HepG2 (cell line): ENCODE results near the gene HOXD9. TPM values are rescaled to one million over a fixed set of nuclear protein-coding genes. Genes with fewer than 3 reads are reported as not detected.

Experiments
- ATAC-seq: fragments of 200-7000 bp; cut with Tn5 transposase; 3 replicates; pipeline ENCODE4 v1.9.1; 2020; ENCODE audit warnings: mild to moderate bottlenecking, moderate library complexity
- BruUV-seq: library from RNA; stranded (reverse); fragments of 400-500 nt; replicated peaks from 2 replicates; lab custom pipeline; 2021; lab: Mats Ljungman, UMichigan
- CTCF ChIA-PET: fragments of 300-600 bp; formaldehyde crosslinking; extraction: SDS; loops from one replicate; lab custom pipeline; 2021; ENCODE audit warnings: low total read pairs, inconsistent platforms, low intra/inter-chr PET ratio; lab: Yijun Ruan, JAX
- POLR2A ChIA-PET: fragments of 350-600 bp; sonication (Branson Sonifier 250); formaldehyde crosslinking; loops from one replicate; lab custom pipeline; 2020; ENCODE audit warnings: antibody characterized with exemption, inconsistent platforms; lab: Yijun Ruan, JAX
- DNase-seq: peaks from one replicate; pipeline ENCODE4 v3.0.0-alpha.2; 2015; ENCODE audit warnings: low spot score
- FAIRE-seq: peaks from 3 replicates; lab custom pipeline; 2011; peaks lifted over from hg19 to GRCh38; lab: Jason Lieb, UNC
- H2AFZ ChIP-seq: one replicate; pipeline ENCODE4 v1.6.1; 2011; ENCODE audit warnings: low read length, inconsistent platforms
- H3K27ac ChIP-seq: fragments of 300-600 bp; 3 replicates; pipeline ENCODE4 v1.8.0; 2011; ENCODE audit warnings: mixed run types, mild to moderate bottlenecking, mixed read lengths, low read length, inconsistent platforms; ENCODE audit not compliant: insufficient read depth; ENCODE audit errors: extremely low read length
- H3K27me3 ChIP-seq, 2 experiments: fragments of 200-600 bp in 1 of 2; 2 replicates in 1 of 2; 3 replicates in 1 of 2; pipeline versions ENCODE4 v1.6.0 to v1.8.0; 2011; ENCODE audit warnings: low read length in 2 of 2, mild to moderate bottlenecking in 2 of 2, moderate library complexity in 2 of 2, inconsistent platforms in 1 of 2; ENCODE audit not compliant: insufficient read depth in 2 of 2, control insufficient read depth in 1 of 2
- H3K36me3 ChIP-seq, 2 experiments: fragments of 200-600 bp in 1 of 2; replicated peaks in 1 of 2; 2 replicates in 1 of 2; 3 replicates in 1 of 2; pipeline versions ENCODE4 v1.5.1 to v1.8.0; 2011; ENCODE audit warnings: low read length in 2 of 2, inconsistent platforms in 1 of 2; ENCODE audit not compliant: insufficient read depth in 2 of 2, control insufficient read depth in 1 of 2
- H3K4me1 ChIP-seq: 2 replicates; pipeline ENCODE4 v1.5.1; 2012; ENCODE audit warnings: low read length, inconsistent platforms; ENCODE audit not compliant: insufficient read depth
- H3K4me2 ChIP-seq: 2 replicates; pipeline ENCODE4 v1.6.0; 2011; ENCODE audit warnings: low read depth, low read length, inconsistent platforms
- H3K4me3 ChIP-seq, 3 experiments: fragments of 200-600 bp in 1 of 3; sonication (generic), shearing (Covaris generic) in 1 of 3; replicated peaks in 1 of 3; 2 replicates each; pipeline ENCODE4 v1.5.1; 2011 to 2016; ENCODE audit warnings: low read length in 3 of 3, inconsistent platforms in 2 of 3, low read depth in 2 of 3, mild to moderate bottlenecking in 2 of 3, control low read depth in 1 of 3, mixed read lengths in 1 of 3; ENCODE audit not compliant: insufficient read depth in 1 of 3
- H3K79me2 ChIP-seq: one replicate; pipeline ENCODE4 v1.6.1; 2011; ENCODE audit warnings: low read length, inconsistent platforms; ENCODE audit not compliant: insufficient read depth
- H3K9ac ChIP-seq: 2 replicates; pipeline ENCODE4 v1.6.0; 2011; ENCODE audit warnings: mild to moderate bottlenecking, low read depth, low read length, inconsistent platforms; ENCODE audit not compliant: insufficient read depth
- H3K9me3 ChIP-seq: 2 replicates; pipeline ENCODE4 v1.5.1; 2012; ENCODE audit warnings: mild to moderate bottlenecking, low read length
- H4K20me1 ChIP-seq: 2 replicates; pipeline ENCODE4 v1.6.0; 2011; ENCODE audit warnings: inconsistent platforms, mild to moderate bottlenecking, low read length, moderate library complexity; ENCODE audit not compliant: insufficient read depth
- CEBPB ChIP-seq: IDR thresholded peaks from 2 replicates; pipeline ENCODE4 v1.6.1; 2011; ENCODE audit warnings: low read depth, low read length, improper control_type of control experiment, borderline replicate concordance
- HBP1 ChIP-seq: IDR thresholded peaks from 2 replicates; pipeline ENCODE4 v1.6.1; 2016; ENCODE audit warnings: low read depth, control low read depth
- HNF4A ChIP-seq: sonication (generic); formaldehyde crosslinking; IDR thresholded peaks from 2 replicates; pipeline ENCODE4 v1.4.0; 2020; ENCODE audit warnings: missing genetic modification reagents
- HNF4G ChIP-seq, 2 experiments: sonication (generic) in 1 of 2; formaldehyde crosslinking in 1 of 2; IDR thresholded peaks; 2 replicates each; pipeline versions ENCODE4 v1.4.0 to v1.6.1; 2011 to 2020; ENCODE audit warnings: borderline replicate concordance in 2 of 2, low read depth in 2 of 2, mild to moderate bottlenecking in 2 of 2, low read length in 1 of 2, missing genetic modification reagents in 1 of 2, moderate library complexity in 1 of 2
- KLF15 ChIP-seq: sonication (generic); formaldehyde crosslinking; IDR thresholded peaks from 2 replicates; pipeline ENCODE4 v1.8.1; 2023; ENCODE audit warnings: borderline replicate concordance, mild to moderate bottlenecking, inconsistent platforms, missing genetic modification reagents, mixed read lengths
- NCOR1 ChIP-seq: fragments of 200-600 bp; sonication (generic); IDR thresholded peaks from 2 replicates; pipeline ENCODE4 v1.7.0; 2017; ENCODE audit warnings: antibody characterized with exemption, low read length, borderline replicate concordance
- PHB2 ChIP-seq: fragments of 450-650 bp; IDR thresholded peaks from 2 replicates; pipeline ENCODE4 v1.6.1; 2018; ENCODE audit not compliant: partially characterized antibody
- RNF2 ChIP-seq: fragments of 450-650 bp; conservative IDR thresholded peaks from 2 replicates; pipeline ENCODE4 v1.6.1; 2016; ENCODE audit warnings: low read depth
- SMC3 ChIP-seq: IDR thresholded peaks from 2 replicates; pipeline ENCODE4 v1.6.1; 2011; ENCODE audit warnings: low read length, improper control_type of control experiment
- SP140L ChIP-seq: sonication (generic); formaldehyde crosslinking; IDR thresholded peaks from 2 replicates; pipeline ENCODE4 v1.4.0; 2020; ENCODE audit warnings: missing genetic modification reagents, borderline replicate concordance
- SRSF4 ChIP-seq: fragments of 200-400 bp; formaldehyde crosslinking; IDR thresholded peaks from one replicate; pipeline ENCODE4 v1.6.1; 2018; ENCODE audit warnings: mild to moderate bottlenecking, low read depth, low read length, moderate library complexity; ENCODE audit not compliant: poor library complexity, severe bottlenecking
- U2AF1 ChIP-seq: fragments of 200-400 bp; formaldehyde crosslinking; optimal IDR thresholded peaks from 2 replicates; pipeline ENCODE3; 2017; ENCODE audit warnings: mild to moderate bottlenecking, low read depth, low read length
- ZBTB21 ChIP-seq: sonication (generic); formaldehyde crosslinking; IDR thresholded peaks from 2 replicates; pipeline ENCODE4 v1.4.0; 2020; ENCODE audit warnings: missing genetic modification reagents
- ZGPAT ChIP-seq: IDR thresholded peaks from 2 replicates; pipeline ENCODE4 v1.6.1; 2016; ENCODE audit warnings: mild to moderate bottlenecking
- ZNF260 ChIP-seq: sonication (generic); formaldehyde crosslinking; IDR thresholded peaks from 2 replicates; pipeline ENCODE4 v1.4.0; 2020; ENCODE audit warnings: missing genetic modification reagents, low read depth, mild to moderate bottlenecking, borderline replicate concordance
- ZNF430 ChIP-seq: sonication (generic); formaldehyde crosslinking; IDR thresholded peaks from 2 replicates; pipeline ENCODE4 v1.9.0; 2021; ENCODE audit warnings: mild to moderate bottlenecking, missing genetic modification reagents
- ZNF451 ChIP-seq: sonication (generic); formaldehyde crosslinking; IDR thresholded peaks from 2 replicates; pipeline ENCODE4 v1.5.0; 2020; ENCODE audit warnings: mild to moderate bottlenecking, missing genetic modification reagents
- ZNF552 ChIP-seq: sonication (generic); formaldehyde crosslinking; IDR thresholded peaks from 2 replicates; pipeline ENCODE4 v1.9.0; 2022; ENCODE audit warnings: missing genetic modification reagents, mild to moderate bottlenecking, borderline replicate concordance
- ZNF577 ChIP-seq: sonication (generic); formaldehyde crosslinking; IDR thresholded peaks from 2 replicates; pipeline ENCODE4 v1.4.0; 2020; ENCODE audit warnings: mild to moderate bottlenecking, low read depth, missing genetic modification reagents, borderline replicate concordance
- ZNF749 ChIP-seq: sonication (generic); formaldehyde crosslinking; IDR thresholded peaks from 2 replicates; pipeline ENCODE4 v1.8.0; 2022; ENCODE audit warnings: mild to moderate bottlenecking, missing genetic modification reagents, moderate library complexity, borderline replicate concordance
- ZNF800 ChIP-seq: sonication (generic); formaldehyde crosslinking; IDR thresholded peaks from 2 replicates; pipeline ENCODE4 v1.4.0; 2020; ENCODE audit warnings: missing genetic modification reagents
- WGBS: methylation state at CpG from one replicate; pipeline ENCODE4 v1.1.6; 2017; ENCODE audit warnings: low lambda C conversion rate; 5-methylcytosine and 5-hydroxymethylcytosine counted together
- in situ Hi-C: cut with HindIII; loops from 2 replicates; pipeline ENCODE4 v1.10.0; 2017; ENCODE audit warnings: low pct_unique_long_range_greater_than_20kb; ENCODE audit not compliant: extremely low pct_ligation_motif_present
- intact Hi-C: fragments of 100-400 bp; cut with micrococcal nuclease; formaldehyde crosslinking; loops from one replicate; pipeline ENCODE4 v1.10.0; 2022; ENCODE audit not compliant: unreplicated experiment
- polyA plus RNA-seq, 8 experiments: library from polyadenylated mRNA; depleted of rRNA in 3 of 8; stranded (reverse) in 7 of 8; unstranded in 1 of 8; fragments of >200 nt; fragmentation: Illumina TruSeq in 4 of 8; extraction: Trizol in 4 of 8; gene quantifications; 2 replicates each; pipeline versions ENCODE4 v1.2.1 to v1.2.3, GENCODE V29; 2011 to 2016; ENCODE audit warnings: low read depth in 4 of 8, missing spikeins in 1 of 8, mixed read lengths in 1 of 8; ENCODE audit not compliant: insufficient read depth in 1 of 8
- total RNA-seq, 5 experiments: library from RNA; depleted of rRNA; stranded (reverse); fragments of >200 nt; fragmentation: Illumina TruSeq; extraction: Trizol; gene quantifications; 2 replicates each; pipeline ENCODE4 v1.2.3, GENCODE V29; 2016; ENCODE audit warnings: low read depth in 1 of 5

HOXD9 gene
- total and polyA plus RNA-seq, 2 of the 13 experiments (the other 11 are each of a cell fraction or from before 2014, with no cell fraction given): not detected

GRCh38 chr2:176137906-176138305 lies 15.4 kb downstream of the HOXD9 start:
- ChIA-PET POLR2A (no interaction called here), CTCF (no interaction called here)
- Histone ChIP-seq H3K27me3 (peaks cover 9 to 91% of the 10 kb centered on the region in 2 experiments; a peak in 4 of 5 replicates), H4K20me1 (no peaks in the 10 kb centered on the region), H3K36me3 (no peaks in the 10 kb centered on the region), H3K4me3 (no peak overlapping the region), H3K9ac (no peak overlapping the region), H3K27ac (no peak overlapping the region), H3K79me2 (no peaks in the 10 kb centered on the region), H3K4me1 (peaks cover 11% of the 10 kb centered on the region), H3K9me3 (no peaks in the 10 kb centered on the region), H3K4me2 (no peak overlapping the region), H2AFZ (no peak overlapping the region)
- DNase-seq: peak; percentile 33
- FAIRE-seq: peak; percentile 49
- WGBS: 37% methylated on average over 8 of the region's 8 CpGs
- intact Hi-C loops: no loop called here
- no peak for ATAC-seq
- in situ Hi-C loops: no loop called here
- BruUV-seq: no TSS peak
- TF ChIP-seq ZNF260 (no peak), RNF2 (no peak; the same call in 1 of the 2 replicates), NCOR1 (peak; percentile 78; the same call in 1 of the 2 replicates), KLF15 (CRISPR knock-in tag) (no peak), PHB2 (no peak), ZNF552 (CRISPR knock-in tag) (no peak), HNF4G (IDR thresholded peaks at IDR 0.05; ENCODE audit: borderline replicate concordance, low read depth, low read length) (peak; percentile 81), HNF4G (CRISPR knock-in tag; IDR thresholded peaks at IDR 0.05; ENCODE audit: borderline replicate concordance, low read depth) (no peak), ZNF749 (CRISPR knock-in tag) (no peak), SP140L (CRISPR knock-in tag) (0 out of 2 replicates have a peak, but pooled peaks have one; percentile 38), CEBPB (peak; percentile 96), SMC3 (peak; percentile 14; the same call in 1 of the 2 replicates), ZNF800 (CRISPR knock-in tag) (peak; percentile 78; the same call in 1 of the 2 replicates), ZNF430 (no peak), ZGPAT (CRISPR knock-in tag) (no peak), ZNF577 (no peak), ZNF451 (CRISPR knock-in tag) (no peak), U2AF1 (no peak), HNF4A (CRISPR knock-in tag) (peak; percentile 88), HBP1 (CRISPR knock-in tag) (no peak), SRSF4 (no peak), ZBTB21 (no peak)
